HUES6 (cell line): ENCODE measurements around the gene C11orf97.

Experiments used
- H3K27ac ChIP-seq: 2 replicates; pipeline ENCODE4 v1.7.0; 2013; ENCODE audit warnings: low read depth, mild to moderate bottlenecking, low read length, inconsistent platforms
- H3K27me3 ChIP-seq: 2 replicates; pipeline ENCODE4 v1.6.1; 2013; ENCODE audit warnings: low read length; ENCODE audit not compliant: control insufficient read depth, insufficient read depth
- H3K36me3 ChIP-seq: 2 replicates; pipeline ENCODE4 v1.6.1; 2013; ENCODE audit warnings: low read length; ENCODE audit not compliant: control insufficient read depth, insufficient read depth
- H3K4me1 ChIP-seq: 2 replicates; pipeline ENCODE4 v1.6.1; 2013; ENCODE audit warnings: low read length; ENCODE audit not compliant: control insufficient read depth, insufficient read depth
- H3K4me3 ChIP-seq: 2 replicates; pipeline ENCODE4 v1.5.1; 2013; ENCODE audit warnings: low read depth, low read length
- H3K9ac ChIP-seq: one replicate; pipeline ENCODE4 v1.6.1; 2013; ENCODE audit warnings: mild to moderate bottlenecking, low read length
- H3K9me3 ChIP-seq: 2 replicates; pipeline ENCODE4 v1.6.1; 2013; ENCODE audit warnings: low read depth, low read length; ENCODE audit not compliant: control insufficient read depth, insufficient read depth

Gene C11orf97

GRCh38 chr11:94511932-94512781 is at the start of gene C11orf97:
Gene C11orf97, plus strand, starts transcription at chr11:94512461. Its CDS starts 68 bp downstream, at chr11:94512529.
- Histone ChIP-seq H3K9ac (no peak within 1 kb of the TSS), H3K27me3 (peaks cover 25% of the 10 kb centered on the region), H3K4me3 (peak within 1 kb of the TSS; percentile 57), H3K36me3 (no peaks in the 10 kb centered on the region), H3K4me1 (no peaks in the 10 kb centered on the region), H3K9me3 (no peaks in the 10 kb centered on the region), H3K27ac (no peak within 1 kb of the TSS)

- Histone ChIP-seq H3K4me1 (peaks cover 18% of the 10 kb centered on the region), H3K27ac (no peak overlapping the region), H3K36me3 (peaks cover 53% of the 10 kb centered on the region), H3K9ac (no peak overlapping the region), H3K9me3 (no peaks in the 10 kb centered on the region), H3K4me3 (no peak overlapping the region), H3K27me3 (no peaks in the 10 kb centered on the region)
These were observed 42.8 kb upstream of the C11orf97 start for GRCh38 chr11:94469416-94469815.

GRCh38 chr11:94472916-94473799 is 39.1 kb upstream of the C11orf97 start:
- Histone ChIP-seq H3K27ac (peak overlapping the region; percentile 34; the same call in 1 of the 2 replicates), H3K9ac (no peak overlapping the region), H3K36me3 (peaks cover 46% of the 10 kb centered on the region), H3K4me1 (peaks cover 21% of the 10 kb centered on the region), H3K9me3 (no peaks in the 10 kb centered on the region), H3K4me3 (peak overlapping the region; percentile 5; the same call in 1 of the 2 replicates), H3K27me3 (no peaks in the 10 kb centered on the region)

GRCh38 chr11:94477624-94478023 is 34.6 kb upstream of the C11orf97 start:
- Histone ChIP-seq H3K4me1 (peaks cover 20% of the 10 kb centered on the region), H3K9me3 (no peaks in the 10 kb centered on the region), H3K4me3 (no peak overlapping the region), H3K36me3 (peaks cover 43% of the 10 kb centered on the region), H3K27me3 (no peaks in the 10 kb centered on the region), H3K9ac (no peak overlapping the region), H3K27ac (no peak overlapping the region)

GRCh38 chr11:94481342-94481741 is 30.9 kb upstream of the C11orf97 start:
- H3K27ac ChIP-seq, result no peak overlapping the region
- no peak overlapping the region for H3K4me3 ChIP-seq
- H3K9me3 ChIP-seq, result no peaks in the 10 kb centered on the region
- 0 out of 2 replicates have a peak, but pooled peaks cover 3% of the 10 kb centered on the region for H3K4me1 ChIP-seq
- peaks cover 65% of the 10 kb centered on the region for H3K36me3 ChIP-seq
- H3K27me3 ChIP-seq, result no peaks in the 10 kb centered on the region
- no peak overlapping the region for H3K9ac ChIP-seq

GRCh38 chr11:94486068-94486467 is 26.2 kb upstream of the C11orf97 start:
- H3K4me1 ChIP-seq, result no peaks in the 10 kb centered on the region
- peaks cover 82% of the 10 kb centered on the region for H3K36me3 ChIP-seq
- no peaks in the 10 kb centered on the region for H3K27me3 ChIP-seq
- no peak overlapping the region for H3K27ac ChIP-seq
- H3K4me3 ChIP-seq, result no peak overlapping the region
- no peak overlapping the region for H3K9ac ChIP-seq
- no peaks in the 10 kb centered on the region for H3K9me3 ChIP-seq

GRCh38 chr11:94493281-94494125 is 18.8 kb upstream of the C11orf97 start, which contains the start of the genes ANKRD49 and MRE11:
Gene ANKRD49, plus strand, starts transcription at chr11:94493984. Its CDS starts 2,710 bp downstream, at chr11:94496694.
Gene MRE11, minus strand, starts transcription at chr11:94493844. Its CDS starts 1,043 bp downstream, at chr11:94492801.
- Histone ChIP-seq H3K9ac (peak within 1 kb of the TSS; percentile 94), H3K27me3 (no peaks in the 10 kb centered on the region), H3K4me3 (peak within 1 kb of the TSS; percentile 83), H3K36me3 (peaks cover 38% of the 10 kb centered on the region), H3K4me1 (no peaks in the 10 kb centered on the region), H3K27ac (peak within 1 kb of the TSS; percentile 88), H3K9me3 (no peaks in the 10 kb centered on the region)

- peaks cover 37% of the 10 kb centered on the region for H3K36me3 ChIP-seq
- H3K27ac ChIP-seq, result peak overlapping the region; percentile 58; the same call in 1 of the 2 replicates
- no peaks in the 10 kb centered on the region for H3K27me3 ChIP-seq
- H3K4me3 ChIP-seq, result peak overlapping the region; percentile 83
- H3K4me1 ChIP-seq, result no peaks in the 10 kb centered on the region
- H3K9ac ChIP-seq, result peak overlapping the region; percentile 85
- H3K9me3 ChIP-seq, result no peaks in the 10 kb centered on the region
These were observed 18.1 kb upstream of the C11orf97 start for GRCh38 chr11:94494126-94494680.

GRCh38 chr11:94500181-94500580 is 12.1 kb upstream of the C11orf97 start:
- Histone ChIP-seq H3K9ac (no peak overlapping the region), H3K9me3 (no peaks in the 10 kb centered on the region), H3K4me1 (no peaks in the 10 kb centered on the region), H3K4me3 (no peak overlapping the region), H3K36me3 (peaks cover 26% of the 10 kb centered on the region), H3K27me3 (no peaks in the 10 kb centered on the region), H3K27ac (no peak overlapping the region)

- Histone ChIP-seq H3K27me3 (no peaks in the 10 kb centered on the region), H3K36me3 (peaks cover 26% of the 10 kb centered on the region), H3K4me3 (no peak overlapping the region), H3K27ac (no peak overlapping the region), H3K9me3 (no peaks in the 10 kb centered on the region), H3K9ac (no peak overlapping the region), H3K4me1 (no peaks in the 10 kb centered on the region)
These were observed 10.7 kb upstream of the C11orf97 start for GRCh38 chr11:94501522-94501921.
